GM21825 (cell line): ENCODE measurements around the gene ZNF784.

Experiments used
- ATAC-seq: cut with Tn5 transposase; IDR thresholded peaks from one replicate; pipeline ENCODE4 v1.9.1; 2021; ENCODE audit warnings: mild to moderate bottlenecking, moderate library complexity; ENCODE audit not compliant: unreplicated experiment

Gene ZNF784

GRCh38 chr19:55656988-55657747 lies 32.8 kb upstream of the ZNF784 start:
- ATAC-seq, result no peak

DNA sequence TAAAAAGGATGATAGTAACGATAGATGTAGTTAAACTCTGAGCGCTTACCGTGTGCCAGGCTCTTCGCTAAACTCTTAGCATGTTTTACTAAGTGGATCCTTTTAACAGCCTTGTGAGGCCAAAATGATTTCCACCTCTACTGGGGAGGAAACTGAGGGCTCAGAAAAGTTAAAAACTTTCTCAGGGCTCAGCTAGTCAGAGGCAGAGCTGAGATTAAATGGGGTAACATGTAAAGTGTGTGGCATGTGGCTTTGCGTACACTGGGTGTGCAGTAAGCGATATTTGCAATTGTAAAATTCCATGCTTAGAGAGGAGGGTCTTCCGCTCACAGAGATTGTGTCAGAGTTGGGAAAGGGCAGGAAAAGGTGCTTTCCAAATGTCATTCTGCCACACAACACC lies 32.2 kb upstream of the ZNF784 start:
- no peak for ATAC-seq

- ATAC-seq, result no peak
These were observed 31.3 kb upstream of the ZNF784 start for GRCh38 chr19:55655648-55656040.

DNA sequence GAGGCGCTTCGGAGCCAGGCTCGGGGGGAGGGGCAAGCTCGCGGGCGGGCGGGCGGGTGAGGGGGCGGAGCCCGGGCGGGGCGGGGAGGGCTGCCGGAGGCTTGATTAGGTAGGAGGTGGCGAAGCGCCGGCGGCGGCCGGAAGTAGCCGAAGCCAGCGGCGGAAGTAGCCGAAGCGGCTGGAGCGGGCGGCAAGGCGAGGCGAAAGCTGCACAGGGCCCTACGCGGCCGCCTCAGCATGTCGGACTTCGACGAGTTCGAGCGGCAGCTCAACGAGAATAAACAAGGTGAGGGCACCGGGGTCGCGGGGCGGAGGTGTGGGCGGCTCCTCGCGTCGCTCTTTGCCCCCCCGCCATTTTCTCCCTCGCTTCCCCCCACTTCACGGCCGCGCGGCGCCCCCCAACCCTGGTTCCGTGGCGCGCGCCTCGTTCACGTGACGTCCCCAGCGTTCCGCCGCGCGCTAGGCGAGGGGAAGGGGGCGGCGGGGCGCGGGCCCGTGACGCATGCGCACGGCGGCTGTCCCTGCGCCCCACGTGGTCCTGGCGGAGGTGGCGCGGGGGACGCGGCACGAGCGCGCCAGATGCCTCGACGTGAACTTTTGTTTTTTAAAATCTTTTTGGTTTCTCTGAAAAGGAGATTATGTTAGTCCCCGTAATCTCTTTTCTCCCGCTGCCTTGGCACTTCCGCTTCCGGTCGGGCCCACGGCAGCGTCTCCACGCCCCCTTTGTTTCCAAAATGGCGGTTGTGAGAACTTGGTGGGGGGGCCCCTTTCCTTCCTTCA lies 30.7 kb upstream of the ZNF784 start, which contains the start of gene U2AF2:
Gene U2AF2, plus strand, starts transcription at position 168 of the 780 bp plus-strand sequence. Its CDS starts 70 bp downstream, at position 238.
- peak; percentile 29 for ATAC-seq

- peak; percentile 46 for ATAC-seq
These were observed 30.0 kb upstream of the ZNF784 start for GRCh38 chr19:55654323-55654867.

DNA sequence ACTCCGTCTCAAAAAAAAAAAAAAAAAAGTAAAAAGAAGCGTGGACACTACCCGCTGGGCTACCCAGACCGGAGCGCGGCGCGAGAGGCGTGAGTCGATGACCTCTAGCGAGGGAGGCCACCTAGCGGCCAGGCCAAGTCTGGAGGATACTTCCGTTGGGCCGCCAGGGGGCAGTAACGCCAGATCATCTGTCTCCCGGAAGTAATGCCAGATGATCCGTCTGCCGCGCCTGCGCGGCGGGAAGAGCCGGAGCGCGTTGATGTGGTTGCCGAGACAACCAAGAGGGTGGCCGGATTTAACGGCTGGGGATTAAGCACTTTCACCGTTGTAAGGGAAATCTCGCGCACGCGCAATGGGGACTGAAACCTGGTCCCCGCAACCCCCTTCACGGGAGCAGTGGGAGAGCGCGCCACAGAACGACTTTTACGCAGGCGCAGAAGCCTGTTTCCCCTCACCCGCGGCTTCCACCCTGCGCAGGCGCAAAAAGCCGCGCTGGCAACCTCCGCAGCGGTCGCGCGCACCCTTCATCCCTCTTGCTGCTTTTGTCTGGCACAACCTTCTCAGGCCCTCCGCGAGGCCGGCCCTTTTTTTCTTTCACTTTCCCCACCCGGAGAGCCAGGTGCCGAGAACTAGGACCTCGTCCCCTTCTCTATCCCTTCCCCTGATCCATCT lies 29.4 kb upstream of the ZNF784 start:
- ATAC-seq, result peak; percentile 33

DNA sequence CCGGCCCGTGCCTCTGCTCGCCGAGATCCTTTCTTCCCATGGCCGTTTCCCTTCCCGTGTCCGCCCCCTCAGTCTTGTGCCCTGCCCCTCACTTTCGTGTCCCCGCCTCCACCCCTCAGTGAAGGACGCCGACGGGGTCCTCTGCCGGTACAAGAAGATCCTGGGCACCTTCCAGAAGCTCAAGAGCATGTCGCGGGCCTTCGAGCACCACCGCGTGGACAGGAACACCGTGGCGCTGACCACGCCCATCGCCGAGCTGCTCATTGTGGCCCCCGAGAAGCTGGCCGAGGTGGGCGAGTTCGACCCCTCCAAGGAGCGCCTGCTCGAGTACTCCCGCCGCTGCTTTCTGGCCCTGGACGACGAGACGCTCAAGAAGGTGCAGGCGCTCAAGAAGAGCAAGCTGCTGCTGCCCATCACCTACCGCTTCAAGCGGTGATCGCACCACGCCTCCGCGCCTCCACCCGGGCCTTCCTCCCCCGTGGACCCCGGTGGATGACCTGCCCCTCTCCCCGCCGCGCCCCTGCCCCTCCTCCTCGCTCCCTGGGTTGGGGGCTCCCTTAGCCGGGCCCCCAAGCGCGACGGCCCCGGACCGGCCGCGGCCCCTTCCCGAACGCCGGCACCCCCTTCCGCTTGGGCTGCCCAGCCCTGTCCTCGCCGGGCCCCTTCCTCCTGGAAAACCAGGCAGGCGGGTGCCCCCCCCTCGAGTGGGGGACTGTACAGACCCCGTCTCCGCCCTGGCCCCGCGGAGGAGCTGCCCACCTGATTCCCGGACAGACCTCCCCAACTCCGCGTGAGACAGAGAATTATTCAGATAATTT lies 28.2 kb upstream of the ZNF784 start:
- ATAC-seq, result no peak

DNA sequence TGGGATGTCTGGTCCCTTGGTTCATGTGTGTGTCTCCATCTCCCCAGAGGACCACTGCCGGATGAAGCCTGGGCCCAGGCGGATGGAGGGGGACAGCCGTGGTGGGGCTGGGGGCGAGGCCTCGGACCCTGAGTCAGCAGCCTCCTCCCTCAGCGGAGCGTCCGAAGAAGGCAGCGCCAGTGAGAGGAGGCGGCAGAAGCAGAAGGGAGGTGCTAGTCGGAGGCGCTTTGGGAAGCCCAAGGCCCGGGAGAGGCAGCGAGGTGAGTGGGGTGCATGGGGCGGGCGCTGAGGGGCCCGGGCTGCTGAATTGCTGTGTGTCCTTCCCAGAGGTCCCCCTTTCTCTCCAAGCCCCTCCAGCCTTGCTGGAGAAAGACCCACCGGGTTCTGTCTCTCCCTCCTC lies 26.9 kb upstream of the ZNF784 start:
- no peak for ATAC-seq

GRCh38 chr19:55650602-55651230 lies 26.4 kb upstream of the ZNF784 start:
- no peak for ATAC-seq

DNA sequence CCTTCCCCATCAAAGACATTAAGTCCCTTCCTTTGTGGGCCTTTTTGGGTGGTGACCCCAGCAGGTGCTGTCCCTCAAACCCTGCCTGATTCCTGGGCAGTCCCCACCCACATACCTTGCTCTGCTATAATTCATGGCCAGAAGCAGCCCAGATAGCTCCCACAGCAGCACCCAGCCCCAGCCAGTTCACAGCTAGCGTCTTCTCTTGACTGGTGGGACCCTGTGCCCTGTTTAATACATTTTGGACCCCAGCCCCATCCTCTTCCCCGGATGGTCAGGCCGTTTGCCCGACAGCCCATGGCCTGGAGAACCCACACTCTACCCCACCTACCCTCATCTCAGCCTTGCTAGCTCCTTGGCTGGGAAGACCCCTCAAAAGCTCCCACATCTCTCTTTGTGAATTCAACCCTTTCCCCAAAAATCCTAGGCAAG lies 25.8 kb upstream of the ZNF784 start:
- ATAC-seq, result no peak

GRCh38 chr19:55649268-55650125 lies 25.1 kb upstream of the ZNF784 start:
- ATAC-seq, result no peak

- no peak for ATAC-seq
These were observed 24.4 kb upstream of the ZNF784 start for GRCh38 chr19:55648585-55649267.

DNA sequence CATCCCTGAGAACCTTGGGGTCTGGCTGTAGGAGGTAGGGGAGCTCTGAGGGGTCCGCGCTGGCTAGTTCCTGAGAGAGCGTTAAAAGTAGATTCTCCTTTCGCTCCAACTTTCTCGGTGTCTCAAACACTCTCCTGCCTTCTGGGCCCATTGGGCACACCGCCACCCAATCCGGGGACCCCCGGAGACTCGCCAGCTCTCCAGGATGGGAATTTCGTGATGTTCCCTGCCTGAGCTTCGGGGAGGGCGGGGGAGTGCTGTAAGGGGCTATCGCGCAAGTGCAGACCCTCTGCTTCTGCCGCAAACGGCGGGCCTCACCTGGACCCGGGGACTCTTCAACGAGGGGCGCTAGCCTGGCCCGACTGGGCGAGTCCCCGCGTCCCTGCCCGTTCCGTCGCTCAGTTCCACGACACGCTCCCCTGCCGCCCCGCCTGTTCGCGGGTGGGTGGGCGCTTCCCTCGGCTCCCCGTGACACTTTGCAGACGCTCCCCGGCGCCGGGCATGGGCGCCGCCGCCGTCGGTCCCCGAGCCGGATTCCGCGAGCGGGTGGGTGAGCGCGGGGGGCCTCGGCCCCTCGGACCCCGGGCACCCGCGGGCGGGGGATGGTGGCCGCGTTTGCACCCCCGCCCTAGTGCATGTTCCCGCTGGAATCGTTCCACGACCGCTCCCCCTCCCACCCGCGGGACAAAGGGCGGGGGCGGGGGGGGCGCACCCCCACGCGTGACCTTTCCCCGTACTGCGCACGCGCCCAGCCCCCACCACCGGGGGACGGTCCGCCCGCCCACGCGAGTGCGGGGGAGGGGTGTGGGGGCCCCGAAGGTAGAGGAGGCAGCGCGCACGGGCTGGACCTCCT lies 23.6 kb upstream of the ZNF784 start, which contains the start of gene CCDC106:
Gene CCDC106, plus strand, starts transcription at position 481 of the 853 bp plus-strand sequence. CDS start 835 bp downstream, outside the sequence.
- ATAC-seq, result no peak

- no peak for ATAC-seq
These were observed 22.7 kb upstream of the ZNF784 start for GRCh38 chr19:55646889-55647731.

- no peak for ATAC-seq
These were observed 21.1 kb upstream of the ZNF784 start for GRCh38 chr19:55645512-55645881.

DNA sequence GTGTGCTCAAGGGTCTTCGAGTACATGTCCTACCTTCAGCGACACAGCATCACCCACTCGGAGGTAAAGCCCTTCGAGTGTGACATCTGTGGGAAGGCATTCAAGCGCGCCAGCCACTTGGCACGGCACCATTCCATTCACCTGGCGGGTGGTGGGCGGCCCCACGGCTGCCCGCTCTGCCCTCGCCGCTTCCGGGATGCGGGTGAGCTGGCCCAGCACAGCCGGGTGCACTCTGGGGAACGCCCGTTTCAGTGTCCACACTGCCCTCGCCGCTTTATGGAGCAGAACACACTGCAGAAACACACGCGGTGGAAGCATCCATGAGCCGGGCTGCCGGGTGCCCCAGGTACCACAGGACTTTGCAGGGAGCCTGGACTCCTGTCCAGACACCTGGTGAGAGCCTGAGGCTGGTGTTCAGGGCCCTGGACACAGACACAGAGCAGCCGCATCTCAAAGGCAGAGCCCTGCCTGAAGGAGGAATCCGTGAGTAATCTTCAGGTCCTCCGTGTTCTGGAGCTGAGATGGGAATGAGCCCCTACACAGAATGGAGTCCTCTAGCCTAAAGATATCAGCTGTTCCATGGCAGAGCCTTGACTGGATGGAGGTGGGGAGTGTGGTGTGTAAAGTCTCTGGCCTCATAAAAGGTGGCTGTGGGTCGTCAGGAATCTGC lies 20.6 kb upstream of the ZNF784 start:
- ATAC-seq, result no peak
